ENCODE results near the gene OR9G1. TPM values are rescaled to one million over a fixed set of nuclear protein-coding genes. Genes with fewer than 3 reads are reported as not detected.

Gene OR9G1
- total and polyA plus RNA-seq, 3 experiments from 2014 or later, result not detected

- peaks cover 7 to 20% (median 9%) of the 10 kb centered on the region in 5 donors for H3K9me3 Mint-ChIP-seq
- Histone ChIP-seq H3K36me3 (ENCODE audit: insufficient read depth, low read length) (no peaks in the 10 kb centered on the region), H3K27ac (ENCODE audit: low read depth, low read length) (no peak within 1 kb of the TSS), H3K4me3 (ENCODE audit: low read length) (no peak within 1 kb of the TSS), H3K9me3 (ENCODE audit: low read length) (no peaks in the 10 kb centered on the region), H3K27me3 (ENCODE audit: insufficient read depth, low read length, poor library complexity, severe bottlenecking) (no peaks in the 10 kb centered on the region), H3K4me1 (ENCODE audit: insufficient read depth, low read length) (no peaks in the 10 kb centered on the region)
- no peak for DNase-seq
- H3K27me3 Mint-ChIP-seq, result no peaks in the 10 kb centered on the region
- no peaks in the 10 kb centered on the region for H3K36me3 Mint-ChIP-seq
- no peak within 1 kb of the TSS for H3K4me3 Mint-ChIP-seq
- H3K27ac Mint-ChIP-seq, result no peak within 1 kb of the TSS
- H3K4me1 Mint-ChIP-seq, result no peaks in the 10 kb centered on the region
- POLR2A ChIA-PET, result no interaction called here
- CTCF ChIA-PET, result no interaction called here
These were observed 49.7 kb downstream of the OR9G1 start, which contains the start of gene OR9G4 for GRCh38 chr11:56748597-56748996. Gene OR9G4 (minus strand): TSS chr11:56748697. CDS start chr11:56743766, 4,931 bp downstream.

- H3K36me3 Mint-ChIP-seq, result no peaks in the 10 kb centered on the region
- POLR2A ChIA-PET, result no interaction called here
These were observed 51.3 kb downstream of the OR9G1 start for GRCh38 chr11:56750190-56750589.

GRCh38 chr11:56751480-56751879, 52.6 kb downstream of the OR9G1 start:
- no peaks in the 10 kb centered on the region for H3K36me3 ChIP-seq (ENCODE audit: insufficient read depth, low read length)
- no peaks in the 10 kb centered on the region for H3K27me3 Mint-ChIP-seq
- no peaks in the 10 kb centered on the region for H3K9me3 ChIP-seq (ENCODE audit: low read length)
- H3K4me1 Mint-ChIP-seq, result no peaks in the 10 kb centered on the region
- ChIA-PET POLR2A (no interaction called here), CTCF (no interaction called here)
- H3K27ac ChIP-seq (ENCODE audit: low read depth, low read length), result no peak overlapping the region
- no peaks in the 10 kb centered on the region for H3K36me3 Mint-ChIP-seq
- no peak overlapping the region for H3K27ac Mint-ChIP-seq
- no peak for DNase-seq
- no peak overlapping the region for H3K4me3 ChIP-seq (ENCODE audit: low read length)
- H3K27me3 ChIP-seq (ENCODE audit: insufficient read depth, low read length, poor library complexity, severe bottlenecking), result no peaks in the 10 kb centered on the region
- peaks cover 4 to 21% (median 8%) of the 10 kb centered on the region in 5 donors for H3K9me3 Mint-ChIP-seq
- no peaks in the 10 kb centered on the region for H3K4me1 ChIP-seq (ENCODE audit: insufficient read depth, low read length)
- H3K4me3 Mint-ChIP-seq, result no peak overlapping the region

More at GRCh38 chr11:56750190-56750589, 51.3 kb downstream of the OR9G1 start:
- Histone ChIP-seq H3K27ac (ENCODE audit: low read depth, low read length) (no peak overlapping the region), H3K4me1 (ENCODE audit: insufficient read depth, low read length) (no peaks in the 10 kb centered on the region), H3K4me3 (ENCODE audit: low read length) (no peak overlapping the region), H3K27me3 (ENCODE audit: insufficient read depth, low read length, poor library complexity, severe bottlenecking) (no peaks in the 10 kb centered on the region), H3K36me3 (ENCODE audit: insufficient read depth, low read length) (no peaks in the 10 kb centered on the region), H3K9me3 (ENCODE audit: low read length) (no peaks in the 10 kb centered on the region)
- no peak overlapping the region for H3K4me3 Mint-ChIP-seq
- peaks cover 4 to 20% (median 9%) of the 10 kb centered on the region in 5 donors for H3K9me3 Mint-ChIP-seq
- CTCF ChIA-PET, result no interaction called here
- H3K27ac Mint-ChIP-seq, result no peak overlapping the region
- no peaks in the 10 kb centered on the region for H3K4me1 Mint-ChIP-seq
- no peaks in the 10 kb centered on the region for H3K27me3 Mint-ChIP-seq
- no peak for DNase-seq

Other genes with a start within 250 kb of the OR9G1 start
- not detected for gene OR5M3, start 225.7 kb upstream of the OR9G1 start, total RNA-seq
- not detected for gene OR5M3, start 225.7 kb upstream of the OR9G1 start, polyA plus RNA-seq
- not detected for gene OR5M8, start 207.7 kb upstream of the OR9G1 start, total RNA-seq
- not detected for gene OR5M8, start 207.7 kb upstream of the OR9G1 start, polyA plus RNA-seq
- not detected for gene OR5M11, start 155.8 kb upstream of the OR9G1 start, total RNA-seq
- gene OR5M11, start 155.8 kb upstream of the OR9G1 start, polyA plus RNA-seq, result not detected
- gene OR5M10, start 121.4 kb upstream of the OR9G1 start, total RNA-seq, result not detected
- not detected for gene OR5M10, start 121.4 kb upstream of the OR9G1 start, polyA plus RNA-seq
- not detected for gene OR5M1, start 84.2 kb upstream of the OR9G1 start, total RNA-seq
- not detected for gene OR5M1, start 84.2 kb upstream of the OR9G1 start, polyA plus RNA-seq
- gene OR5AP2, start 56.7 kb upstream of the OR9G1 start, total RNA-seq, result not detected
- gene OR5AP2, start 56.7 kb upstream of the OR9G1 start, polyA plus RNA-seq, result not detected
- not detected for gene OR5AR1, start 35.4 kb upstream of the OR9G1 start, total RNA-seq
- not detected for gene OR5AR1, start 35.4 kb upstream of the OR9G1 start, polyA plus RNA-seq
- gene OR9G4, start 49.6 kb downstream of the OR9G1 start, total RNA-seq, result not detected
- gene OR9G4, start 49.6 kb downstream of the OR9G1 start, polyA plus RNA-seq, result not detected

Measured in CD8-positive, alpha-beta memory T cell (primary cell).